ENCODE data around the gene IL17RB. TPM values are rescaled to one million over a fixed set of nuclear protein-coding genes. Genes with fewer than 3 reads are reported as not detected.

Gene IL17RB
- total RNA-seq, 1 experiment from 2014 or later = 9.8 TPM

GRCh38 chr3:53849916-53850315 lies 3.5 kb downstream of the IL17RB start:
- H2BK5ac ChIP-seq (ENCODE audit: insufficient read length, low read length) = no peak overlapping the region
- Mint-ChIP-seq H3K4me3 (no peak overlapping the region), H3K36me3 (ENCODE audit: insufficient read depth in 1 of 3, low read depth in 3 of 3) (peaks cover 0 to 2% (median 0%) of the 10 kb centered on the region in 3 experiments; a peak in 1 of 7 replicates), H3K4me1 (peaks cover 5 to 10% of the 10 kb centered on the region in 2 experiments), H3K9me3 (no peaks in the 10 kb centered on the region; a peak in 1 of 5 replicates), H3K27ac (no peak overlapping the region), H3K27me3 (ENCODE audit: low read depth) (peaks cover 20% of the 10 kb centered on the region)
- H4K20me1 ChIP-seq (ENCODE audit: control insufficient read depth, insufficient read depth, insufficient read length) = no peaks in the 10 kb centered on the region
- no peak overlapping the region for H4K8ac ChIP-seq (replicated peaks; ENCODE audit: insufficient read length, low read depth, low read length)
- peaks cover 9% of the 10 kb centered on the region; the same call in 1 of the 2 replicates for H3K27me3 ChIP-seq (ENCODE audit: insufficient read depth, low read length)
- no peak overlapping the region for H2BK12ac ChIP-seq (ENCODE audit: insufficient read length, low read depth, low read length)
- H2AFZ ChIP-seq (ENCODE audit: low read length) = no peak overlapping the region
- H2AK5ac ChIP-seq (ENCODE audit: insufficient read length, low read length) = no peak overlapping the region
- H3K23me2 ChIP-seq (ENCODE audit: insufficient read length, low read depth, low read length, poor library complexity, severe bottlenecking) = peaks cover 4% of the 10 kb centered on the region
- H3K9me3 ChIP-seq (ENCODE audit: control insufficient read depth, low read depth, low read length) = no peaks in the 10 kb centered on the region
- H3K4me1 ChIP-seq (ENCODE audit: insufficient read depth, low read length) = no peaks in the 10 kb centered on the region; the same call in 1 of the 2 replicates
- WGBS (ENCODE audit: extremely low coverage, insufficient read length, low lambda C conversion rate) = no CpG with 5 or more reads among the region's 7 CpGs
- H3K18ac ChIP-seq (ENCODE audit: insufficient read length, low read depth, low read length) = no peak overlapping the region
- no peak overlapping the region for H4K5ac ChIP-seq (ENCODE audit: insufficient read length, low read depth, low read length)
- H3K14ac ChIP-seq (ENCODE audit: insufficient read depth, low read length) = no peak overlapping the region
- no peak overlapping the region for H3K4me2 ChIP-seq (ENCODE audit: insufficient read depth, insufficient read length, low read length)
- H4K91ac ChIP-seq (ENCODE audit: insufficient read length, low read depth, low read length) = no peak overlapping the region
- no peak overlapping the region for H3K4ac ChIP-seq (ENCODE audit: low read depth, low read length)
- no peak overlapping the region for H2BK15ac ChIP-seq (ENCODE audit: low read depth, low read length)
- H3K79me2 ChIP-seq (ENCODE audit: insufficient read depth, low read length) = no peaks in the 10 kb centered on the region
- H2BK20ac ChIP-seq (ENCODE audit: low read depth, low read length, poor library complexity, severe bottlenecking) = no peak overlapping the region
- H2BK120ac ChIP-seq (ENCODE audit: low read depth, low read length, poor library complexity, severe bottlenecking) = no peak overlapping the region
- H3K27ac ChIP-seq (ENCODE audit: insufficient read length, low read depth, low read length) = no peak overlapping the region
- DNase-seq = no peak
- no peak overlapping the region for H3K23ac ChIP-seq (ENCODE audit: insufficient read length, low read depth, low read length)
- TF ChIP-seq, protein P1, sequence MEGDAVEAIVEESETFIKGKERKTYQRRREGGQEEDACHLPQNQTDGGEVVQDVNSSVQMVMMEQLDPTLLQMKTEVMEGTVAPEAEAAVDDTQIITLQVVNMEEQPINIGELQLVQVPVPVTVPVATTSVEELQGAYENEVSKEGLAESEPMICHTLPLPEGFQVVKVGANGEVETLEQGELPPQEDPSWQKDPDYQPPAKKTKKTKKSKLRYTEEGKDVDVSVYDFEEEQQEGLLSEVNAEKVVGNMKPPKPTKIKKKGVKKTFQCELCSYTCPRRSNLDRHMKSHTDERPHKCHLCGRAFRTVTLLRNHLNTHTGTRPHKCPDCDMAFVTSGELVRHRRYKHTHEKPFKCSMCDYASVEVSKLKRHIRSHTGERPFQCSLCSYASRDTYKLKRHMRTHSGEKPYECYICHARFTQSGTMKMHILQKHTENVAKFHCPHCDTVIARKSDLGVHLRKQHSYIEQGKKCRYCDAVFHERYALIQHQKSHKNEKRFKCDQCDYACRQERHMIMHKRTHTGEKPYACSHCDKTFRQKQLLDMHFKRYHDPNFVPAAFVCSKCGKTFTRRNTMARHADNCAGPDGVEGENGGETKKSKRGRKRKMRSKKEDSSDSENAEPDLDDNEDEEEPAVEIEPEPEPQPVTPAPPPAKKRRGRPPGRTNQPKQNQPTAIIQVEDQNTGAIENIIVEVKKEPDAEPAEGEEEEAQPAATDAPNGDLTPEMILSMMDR (conservative IDR thresholded peaks at IDR 0.05) = no peak
- H3K79me1 ChIP-seq (ENCODE audit: insufficient read depth, low read depth, low read length, poor library complexity, severe bottlenecking) = no peaks in the 10 kb centered on the region
- no peak overlapping the region for H3K56ac ChIP-seq (ENCODE audit: insufficient read length, low read depth, low read length)
- H3K9ac ChIP-seq (ENCODE audit: extremely low read depth, insufficient read length, low read length) = no peak overlapping the region
- H3T11ph ChIP-seq (ENCODE audit: low read length) = no peak overlapping the region

All from H9 (cell line).